Colonic mucosa (tissue), 4 donors: ENCODE results near the gene ADSS1. TPM values are rescaled to one million over a fixed set of nuclear protein-coding genes. Genes with fewer than 3 reads are reported as not detected.
A peak's percentile ranks its signal among the peaks of the same experiment; 100 is the strongest.

Experiments
- DNase-seq: peaks from one replicate; pipeline ENCODE4 v3.0.0-alpha.2; 2020
- H3K27ac ChIP-seq: fragments of 200-600 bp; one replicate; pipeline ENCODE4 v1.8.0; 2021
- H3K27me3 ChIP-seq: fragments of 200-600 bp; one replicate; pipeline ENCODE4 v1.8.0; 2021
- H3K36me3 ChIP-seq: fragments of 200-600 bp; one replicate; pipeline ENCODE4 v1.8.0; 2021
- H3K4me1 ChIP-seq: fragments of 200-600 bp; one replicate; pipeline ENCODE4 v1.8.0; 2021; ENCODE audit warnings: mild to moderate bottlenecking
- H3K4me3 ChIP-seq: fragments of 200-600 bp; one replicate; pipeline ENCODE4 v1.8.0; 2021
- H3K9ac ChIP-seq, 2 donors: one replicate each; pipeline ENCODE4 v1.7.0; 2013; ENCODE audit warnings: control low read depth in 2 of 2, low read depth in 2 of 2, low read length in 2 of 2
- H3K9me3 ChIP-seq: fragments of 200-600 bp; one replicate; pipeline ENCODE4 v1.8.0; 2021
- intact Hi-C: fragments of 100-400 bp; cut with DNase I; formaldehyde crosslinking; loops from one replicate; pipeline ENCODE4 v1.14.1; 2022
- total RNA-seq, 2 donors: library from RNA; stranded (reverse); fragmentation: NEBNext Ultra II Directional in 1 of 2; extraction: Animal tissue kit (Norgen Biotek cat#: 25700) in 1 of 2; gene quantifications; one replicate each; pipeline ENCODE4 v1.2.1, GENCODE V29; 2021
- TF ChIP-seq, protein P1 (sequence below): fragments of 200-600 bp; IDR thresholded peaks from one replicate; pipeline ENCODE4 v1.8.0; 2022; ENCODE audit warnings: antibody characterized with exemption, mild to moderate bottlenecking
- donor health status: healthy.
- donor health status: DM: no; HTN: no; CAD: no.
- donor health status: DM: no; HTN: no; CAD: no.

ADSS1 gene
- total RNA-seq, 2 donors from 2014 or later = 3.5 to 4.0 TPM

DNA sequence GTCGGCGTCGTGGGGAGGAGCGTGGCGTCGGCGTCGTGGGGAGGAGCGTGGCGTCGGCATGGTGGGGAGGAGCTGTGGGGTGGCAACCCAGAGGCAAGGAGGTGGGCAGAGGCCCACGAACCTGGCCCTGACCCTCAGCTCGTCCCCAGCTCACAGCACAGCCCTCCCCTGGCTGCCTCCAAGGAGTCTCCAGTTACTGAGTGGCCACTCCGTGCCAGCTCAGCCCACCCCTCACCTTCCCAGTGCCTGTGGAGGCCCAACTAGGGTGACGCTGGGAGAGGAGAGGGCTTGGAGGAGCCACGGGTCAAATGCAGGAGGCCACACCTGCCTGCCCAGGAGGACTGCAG, 5.8 kb downstream of the ADSS1 start:
- no peak for DNase-seq

DNA sequence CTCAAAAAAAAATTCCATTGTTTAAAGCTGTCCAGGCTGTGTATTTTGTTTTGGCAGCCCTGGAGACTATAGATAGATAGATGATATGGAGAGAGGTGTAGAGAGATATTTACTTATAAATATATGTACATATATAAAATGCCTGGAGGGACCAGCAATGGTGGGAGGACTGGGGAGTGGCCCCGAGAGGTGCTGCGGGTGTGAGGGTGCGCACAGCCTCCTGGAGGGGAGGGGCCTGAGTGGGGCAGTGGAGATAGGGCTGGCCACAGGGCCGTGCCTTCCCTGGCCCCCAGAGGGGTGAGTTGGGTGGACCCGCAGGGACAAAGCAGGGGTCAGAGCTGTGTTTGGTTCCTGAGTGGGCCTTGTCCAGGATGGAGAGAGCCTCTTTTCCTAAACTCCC, 6.5 kb downstream of the ADSS1 start:
- DNase-seq = no peak
- no peaks in the 10 kb centered on the region for H3K36me3 ChIP-seq
- H3K27ac ChIP-seq = no peak overlapping the region
- H3K4me3 ChIP-seq = no peak overlapping the region
- no peak overlapping the region for H3K9ac ChIP-seq
- no peaks in the 10 kb centered on the region for H3K27me3 ChIP-seq
- TF ChIP-seq, protein P1, sequence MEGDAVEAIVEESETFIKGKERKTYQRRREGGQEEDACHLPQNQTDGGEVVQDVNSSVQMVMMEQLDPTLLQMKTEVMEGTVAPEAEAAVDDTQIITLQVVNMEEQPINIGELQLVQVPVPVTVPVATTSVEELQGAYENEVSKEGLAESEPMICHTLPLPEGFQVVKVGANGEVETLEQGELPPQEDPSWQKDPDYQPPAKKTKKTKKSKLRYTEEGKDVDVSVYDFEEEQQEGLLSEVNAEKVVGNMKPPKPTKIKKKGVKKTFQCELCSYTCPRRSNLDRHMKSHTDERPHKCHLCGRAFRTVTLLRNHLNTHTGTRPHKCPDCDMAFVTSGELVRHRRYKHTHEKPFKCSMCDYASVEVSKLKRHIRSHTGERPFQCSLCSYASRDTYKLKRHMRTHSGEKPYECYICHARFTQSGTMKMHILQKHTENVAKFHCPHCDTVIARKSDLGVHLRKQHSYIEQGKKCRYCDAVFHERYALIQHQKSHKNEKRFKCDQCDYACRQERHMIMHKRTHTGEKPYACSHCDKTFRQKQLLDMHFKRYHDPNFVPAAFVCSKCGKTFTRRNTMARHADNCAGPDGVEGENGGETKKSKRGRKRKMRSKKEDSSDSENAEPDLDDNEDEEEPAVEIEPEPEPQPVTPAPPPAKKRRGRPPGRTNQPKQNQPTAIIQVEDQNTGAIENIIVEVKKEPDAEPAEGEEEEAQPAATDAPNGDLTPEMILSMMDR = no peak
- H3K4me1 ChIP-seq = peaks cover 6% of the 10 kb centered on the region
- no peaks in the 10 kb centered on the region for H3K9me3 ChIP-seq
- intact Hi-C loops = no loop called here

More for the DNA sequence above, 5.8 kb downstream of the ADSS1 start:
- Histone ChIP-seq H3K9ac (no peak overlapping the region), H3K4me1 (peaks cover 6% of the 10 kb centered on the region), H3K36me3 (no peaks in the 10 kb centered on the region), H3K9me3 (no peaks in the 10 kb centered on the region), H3K4me3 (no peak overlapping the region), H3K27me3 (no peaks in the 10 kb centered on the region), H3K27ac (no peak overlapping the region)
- intact Hi-C loops = no loop called here
- TF ChIP-seq, protein P1 = no peak

DNA sequence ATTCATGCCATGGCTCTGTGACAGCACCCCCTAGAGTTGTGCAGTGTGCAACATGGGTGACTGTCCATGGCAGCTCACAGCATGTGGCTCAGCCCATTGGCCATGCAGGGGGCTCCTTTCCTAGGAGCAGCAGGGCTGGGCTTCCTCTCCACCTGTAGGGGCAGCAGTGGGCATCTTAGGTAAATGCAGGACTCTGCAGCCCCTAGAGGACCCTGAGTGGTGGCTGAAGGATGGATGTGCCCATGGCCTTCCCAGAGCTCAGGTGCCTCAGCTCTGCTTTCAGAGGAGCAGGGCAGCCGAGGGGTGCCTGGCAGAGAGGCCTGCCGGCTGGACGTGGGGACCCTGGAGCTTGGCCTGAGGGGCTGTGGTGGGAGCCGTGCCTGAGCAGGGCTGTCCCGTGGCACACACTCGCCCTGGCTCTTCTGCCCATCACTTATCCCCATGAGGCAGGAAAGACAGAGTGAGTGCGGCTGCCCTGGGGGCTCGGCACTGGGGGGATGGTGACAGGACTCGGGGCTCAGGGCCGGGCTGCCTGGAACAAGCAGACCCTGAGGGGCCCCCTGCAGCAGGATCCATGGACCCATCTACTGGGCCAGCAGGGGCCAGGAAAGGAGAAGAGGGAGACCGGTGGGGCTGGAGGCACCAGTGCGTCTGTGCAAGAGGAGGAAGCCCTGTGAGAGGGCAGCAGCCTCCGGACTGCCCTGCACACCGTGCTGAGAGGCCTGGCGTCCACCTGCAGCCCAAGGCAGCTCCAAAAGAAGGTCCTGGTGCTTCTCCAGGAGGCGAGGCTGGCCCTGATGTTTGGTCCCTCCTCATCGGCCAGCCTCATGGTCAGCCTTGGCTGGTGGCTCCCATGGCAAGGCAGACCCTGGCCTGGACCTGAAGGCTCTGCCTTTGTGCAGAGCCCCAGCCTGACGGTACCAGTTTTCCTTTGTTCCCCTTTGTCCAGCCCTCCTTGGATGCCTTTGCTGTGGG, 7.6 kb downstream of the ADSS1 start:
- H3K27ac ChIP-seq = no peak overlapping the region
- H3K4me1 ChIP-seq = peaks cover 6% of the 10 kb centered on the region
- no peaks in the 10 kb centered on the region for H3K27me3 ChIP-seq
- no peak overlapping the region for H3K4me3 ChIP-seq
- TF ChIP-seq, protein P1 = peak; percentile 15
- peak overlapping the region in 1 of 2 donors; percentile 15 for H3K9ac ChIP-seq
- intact Hi-C loops = no loop called here
- H3K9me3 ChIP-seq = no peaks in the 10 kb centered on the region
- DNase-seq = no peak
- no peaks in the 10 kb centered on the region for H3K36me3 ChIP-seq

DNA sequence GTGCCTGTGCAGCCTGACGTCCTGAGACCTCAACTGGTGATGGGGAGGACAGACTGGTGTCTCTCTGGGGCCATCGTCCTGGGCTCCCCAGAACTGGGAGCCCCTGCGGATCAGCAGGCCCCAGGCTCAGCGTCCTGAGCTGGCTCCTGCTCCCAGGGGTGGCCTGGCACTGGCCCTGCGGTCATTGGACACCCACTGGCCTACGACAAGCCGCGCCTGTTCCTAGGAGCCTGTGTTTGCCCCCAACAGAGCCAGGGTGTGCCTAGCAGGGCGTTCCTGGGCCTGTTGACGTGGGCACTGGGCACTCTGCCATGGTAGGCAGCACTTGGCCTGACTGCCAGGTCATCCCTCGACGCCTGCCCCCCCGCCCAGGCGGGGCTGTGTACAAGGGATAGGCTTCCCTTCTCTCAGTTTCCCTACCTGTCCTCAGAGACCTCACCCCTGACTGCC, 8.4 kb downstream of the ADSS1 start:
- TF ChIP-seq, protein P1 = no peak
- Histone ChIP-seq H3K27ac (no peak overlapping the region), H3K27me3 (no peaks in the 10 kb centered on the region), H3K9me3 (no peaks in the 10 kb centered on the region), H3K4me3 (no peak overlapping the region), H3K36me3 (no peaks in the 10 kb centered on the region), H3K4me1 (peaks cover 6% of the 10 kb centered on the region), H3K9ac (peak overlapping the region in 1 of 2 donors; percentile 71)
- peak; percentile 93 for DNase-seq
- intact Hi-C loops = no loop called here

DNA sequence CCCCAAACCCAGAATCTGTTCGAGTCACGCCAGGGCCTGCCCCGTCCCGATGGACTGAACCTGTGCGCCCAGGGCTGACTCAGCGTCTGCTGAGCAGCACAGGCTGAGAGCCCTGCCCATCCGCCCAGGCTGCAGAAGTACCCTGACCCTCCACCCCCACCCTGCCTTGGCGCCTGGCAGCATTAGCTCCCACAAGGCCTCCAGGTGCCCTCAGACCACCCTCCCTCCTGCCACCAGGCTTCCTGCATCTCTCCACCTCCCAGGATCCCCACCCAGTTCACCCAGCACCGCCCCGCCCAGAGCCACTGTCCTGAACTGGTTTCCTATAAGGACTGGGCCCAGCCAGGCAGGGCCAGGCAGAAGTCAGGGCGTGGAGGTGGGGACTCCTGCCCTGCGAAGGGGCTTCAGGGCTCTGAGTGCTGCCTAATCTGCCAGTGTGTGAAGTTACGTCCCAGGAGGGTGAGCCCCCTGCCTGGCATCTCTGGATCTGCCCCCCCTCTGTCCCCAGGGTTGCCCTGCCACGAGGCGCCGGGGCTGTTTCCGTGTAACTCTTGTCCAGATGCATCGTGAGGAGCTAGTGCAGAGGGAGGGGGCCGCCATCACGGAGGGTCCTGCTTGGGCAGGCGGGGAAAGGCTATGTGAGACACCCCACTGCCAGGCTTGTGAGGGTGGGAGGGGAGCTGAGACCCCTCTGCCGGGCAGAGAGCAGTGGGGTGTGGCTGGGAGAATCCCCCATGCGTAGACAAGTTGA, 9.1 kb downstream of the ADSS1 start:
- peaks cover 6% of the 10 kb centered on the region for H3K4me1 ChIP-seq
- peak; percentile 87 for DNase-seq
- TF ChIP-seq, protein P1 = no peak
- H3K27me3 ChIP-seq = no peaks in the 10 kb centered on the region
- intact Hi-C loops = no loop called here
- peak overlapping the region; percentile 32 for H3K27ac ChIP-seq
- no peaks in the 10 kb centered on the region for H3K9me3 ChIP-seq
- no peaks in the 10 kb centered on the region for H3K36me3 ChIP-seq
- H3K4me3 ChIP-seq = no peak overlapping the region
- H3K9ac ChIP-seq = peak overlapping the region; percentile 49 to 71
